ENCODE data around the gene NRIP3.

- no peak for TF ChIP-seq CTCF (IDR thresholded peaks at IDR 0.05)
- no peak for TF ChIP-seq EZH2 (IDR thresholded peaks at IDR 0.05)
- no peak for TF ChIP-seq EZH2phosphoT487 (IDR thresholded peaks at IDR 0.05)
These were observed 4.3 kb upstream of the NRIP3 start for GRCh38 chr11:9008011-9008550.

All from neural progenitor cell (in vitro differentiated cells).